ENCODE results near the gene SYCP3.

SYCP3 gene

GRCh38 chr12:101738920-101739665, at the start of gene SYCP3:
Gene SYCP3, minus strand, starts transcription at chr12:101739462. Its CDS starts 1,527 bp downstream, at chr12:101737935.
- DNase-seq = no peak

DNA sequence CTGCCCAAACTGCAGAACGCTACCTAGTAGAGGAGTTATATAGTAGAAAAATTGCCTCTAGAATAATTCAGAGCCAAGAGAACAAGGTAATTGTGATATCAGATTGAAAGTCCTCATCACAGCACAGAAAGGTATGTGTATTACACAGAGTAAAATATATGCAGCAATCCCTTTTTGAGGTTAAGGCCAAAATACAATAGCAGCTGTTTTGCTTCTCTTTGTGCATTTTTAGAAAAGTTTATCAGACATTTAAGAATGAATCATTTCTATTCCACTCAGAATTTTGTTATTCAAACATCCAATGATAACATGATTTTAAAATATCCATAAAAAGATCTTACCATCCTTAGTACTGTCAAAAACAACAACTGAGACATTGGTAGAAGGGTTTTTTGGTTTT, 46.4 kb upstream of the SYCP3 start:
- DNase-seq = no peak

DNA sequence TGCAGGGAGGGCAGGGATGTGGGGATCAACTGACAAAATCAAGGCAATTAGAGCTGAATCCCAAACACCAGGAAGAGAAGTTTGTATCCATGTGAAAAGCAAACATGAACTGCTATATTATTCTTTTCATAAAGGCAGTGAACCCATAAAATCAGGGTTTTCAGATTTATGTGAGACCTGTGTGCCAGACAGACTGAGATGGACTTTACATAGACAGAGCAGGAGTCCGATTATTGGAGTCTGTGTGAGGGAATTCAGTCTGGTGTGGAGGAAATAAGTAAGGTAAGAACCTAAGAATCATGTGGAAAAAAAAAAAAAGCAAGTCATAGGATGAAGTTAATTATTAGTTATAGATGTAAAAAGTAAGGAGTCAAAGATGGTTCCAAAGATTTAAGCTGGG, 45.1 kb upstream of the SYCP3 start:
- no peak for DNase-seq

DNA sequence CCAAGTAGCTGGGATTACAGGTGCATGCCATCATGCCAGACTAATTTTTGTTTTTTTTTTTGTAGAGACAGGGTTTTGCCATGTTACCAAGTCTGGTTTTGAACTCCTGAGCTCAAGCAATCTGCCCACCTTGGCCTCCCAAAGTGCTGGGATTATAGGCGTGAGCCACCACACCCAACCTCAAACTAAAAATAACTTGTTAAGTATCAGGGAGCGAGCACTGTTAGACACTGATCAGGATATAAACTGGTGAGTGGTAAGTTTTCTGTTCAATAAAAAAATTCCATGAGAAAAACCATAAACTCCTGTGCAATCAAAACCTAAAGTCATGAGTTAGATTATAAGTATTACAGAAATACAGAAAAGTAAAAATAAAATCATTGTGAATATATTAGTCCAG, 44.6 kb upstream of the SYCP3 start:
- no peak for DNase-seq

- DNase-seq = no peak
Measured at GRCh38 chr12:101783150-101783549, 43.9 kb upstream of the SYCP3 start.

- no peak for DNase-seq
Measured at GRCh38 chr12:101782273-101782731, 43.0 kb upstream of the SYCP3 start.

DNA sequence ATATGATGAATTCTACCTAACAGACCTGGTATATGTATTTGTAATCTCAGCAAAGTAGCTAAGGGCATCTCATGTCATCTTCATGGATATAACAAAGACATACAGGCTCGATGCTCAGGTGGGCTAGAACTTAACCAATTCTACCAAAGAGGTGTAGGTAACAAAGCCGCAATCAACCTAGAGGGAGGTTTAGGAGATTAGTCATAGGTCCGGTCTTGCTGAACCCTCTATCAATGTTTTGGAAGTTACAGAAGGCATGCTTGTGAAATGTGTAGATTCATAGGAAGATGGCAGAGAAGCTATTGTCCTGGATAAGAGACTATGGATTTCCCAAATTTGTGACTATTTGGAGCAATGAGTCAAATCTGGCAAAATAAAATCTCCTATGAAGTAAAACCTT, 42.6 kb upstream of the SYCP3 start:
- DNase-seq = no peak

DNA sequence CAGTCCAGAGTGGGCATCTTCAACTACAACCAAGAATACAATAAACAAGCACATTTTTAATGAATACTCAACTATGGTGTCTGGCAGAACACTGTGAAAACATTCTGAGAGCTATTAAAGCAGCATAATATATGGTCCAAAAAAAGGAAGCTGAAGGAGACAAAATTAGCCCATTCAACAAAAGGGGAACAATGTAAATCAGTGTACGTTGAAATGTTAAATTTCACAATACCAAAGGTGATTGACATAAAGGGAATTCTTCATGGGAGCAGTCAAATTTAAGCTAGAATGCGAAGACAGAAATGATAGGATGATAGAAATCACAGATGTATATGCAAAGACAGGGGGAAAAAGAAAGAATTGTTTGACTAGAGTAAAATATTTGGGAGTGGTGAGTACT, 41.3 kb upstream of the SYCP3 start:
- DNase-seq = no peak

GRCh38 chr12:101779626-101780025, 40.4 kb upstream of the SYCP3 start:
- DNase-seq = no peak

GRCh38 chr12:101779200-101779599, 39.9 kb upstream of the SYCP3 start:
- DNase-seq = no peak

- no peak for DNase-seq
Measured at GRCh38 chr12:101777978-101778377, 38.7 kb upstream of the SYCP3 start.

DNA sequence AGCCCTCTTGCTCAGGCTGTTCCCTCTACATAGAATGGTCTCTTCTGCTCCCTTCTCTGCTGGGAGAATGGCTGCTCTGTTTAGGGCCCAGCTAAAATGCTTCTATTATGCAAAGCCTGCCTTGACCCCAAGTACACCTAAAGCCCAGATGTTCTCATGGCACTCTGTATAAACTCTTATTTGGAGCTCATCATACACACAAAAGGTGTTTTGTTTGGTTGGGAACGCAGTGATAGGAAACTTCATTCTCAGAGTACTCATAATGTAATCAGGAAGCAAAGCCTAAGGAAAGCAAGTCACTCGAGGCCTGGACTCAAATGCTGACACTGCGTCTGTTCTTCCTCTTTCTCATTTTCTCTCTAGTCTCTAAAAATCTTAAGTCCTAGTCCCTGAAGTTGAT, 38.2 kb upstream of the SYCP3 start:
- DNase-seq = no peak

DNA sequence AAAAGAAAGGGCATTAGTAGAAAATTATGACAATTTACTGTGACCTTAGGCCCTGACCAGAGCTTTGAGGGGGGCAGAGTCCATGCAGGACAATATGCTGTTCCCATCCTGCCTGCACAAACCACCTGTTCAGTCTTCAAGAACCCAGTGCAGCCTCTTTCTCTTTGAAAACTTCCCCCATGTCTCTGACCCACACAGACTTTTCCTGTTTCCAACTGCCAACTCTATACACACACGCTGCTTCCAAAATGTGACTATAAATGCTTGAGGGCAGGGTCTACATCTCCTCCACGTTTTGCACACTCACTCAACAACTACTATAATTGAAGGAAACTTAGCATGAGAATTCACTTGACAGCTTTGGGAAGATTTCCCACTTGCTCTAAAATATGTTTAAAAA, 36.6 kb upstream of the SYCP3 start:
- no peak for DNase-seq

GRCh38 chr12:101773650-101774162, 34.4 kb upstream of the SYCP3 start:
- peak; percentile 23 for DNase-seq

DNA sequence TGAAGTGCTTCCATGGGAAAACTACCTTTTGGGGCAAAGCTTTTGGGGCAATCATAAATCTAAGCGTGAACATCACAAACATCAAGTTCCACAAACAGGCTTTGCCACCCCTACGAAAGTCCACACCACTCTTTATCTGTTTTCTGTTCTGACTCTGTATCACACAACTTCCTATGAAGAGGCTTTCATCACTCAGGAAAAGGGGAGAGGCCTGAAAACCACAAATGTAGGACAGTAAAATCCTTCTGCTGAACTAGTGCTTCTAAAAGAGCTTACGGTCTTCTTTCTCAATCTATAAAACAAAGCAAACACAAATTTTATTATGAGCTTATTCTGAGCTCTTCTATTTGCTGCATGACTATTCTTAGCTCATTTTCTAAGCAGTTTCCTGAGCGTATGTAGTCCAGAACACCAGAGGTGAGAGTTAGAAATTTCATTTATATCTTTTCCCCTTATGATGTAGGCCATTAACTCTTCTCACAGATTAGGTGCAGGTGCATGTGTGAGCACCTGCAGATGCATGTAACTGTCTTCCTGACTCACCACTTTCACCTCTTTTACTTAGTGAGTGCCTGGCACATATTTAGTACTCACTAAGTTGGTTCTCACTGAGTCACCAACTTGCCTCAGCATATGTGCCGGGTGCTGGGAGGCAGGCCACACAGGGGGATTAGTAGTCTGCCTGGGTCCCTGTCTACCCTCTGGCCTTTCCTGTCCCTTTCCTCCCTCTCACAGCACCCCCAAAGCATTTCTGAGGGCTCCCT, 32.9 kb upstream of the SYCP3 start:
- no peak for DNase-seq

- DNase-seq = no peak
Measured at GRCh38 chr12:101769865-101770264, 30.6 kb upstream of the SYCP3 start.

GRCh38 chr12:101768781-101769180, 29.5 kb upstream of the SYCP3 start:
- no peak for DNase-seq

GRCh38 chr12:101767537-101767936, 28.3 kb upstream of the SYCP3 start:
- DNase-seq = no peak

DNA sequence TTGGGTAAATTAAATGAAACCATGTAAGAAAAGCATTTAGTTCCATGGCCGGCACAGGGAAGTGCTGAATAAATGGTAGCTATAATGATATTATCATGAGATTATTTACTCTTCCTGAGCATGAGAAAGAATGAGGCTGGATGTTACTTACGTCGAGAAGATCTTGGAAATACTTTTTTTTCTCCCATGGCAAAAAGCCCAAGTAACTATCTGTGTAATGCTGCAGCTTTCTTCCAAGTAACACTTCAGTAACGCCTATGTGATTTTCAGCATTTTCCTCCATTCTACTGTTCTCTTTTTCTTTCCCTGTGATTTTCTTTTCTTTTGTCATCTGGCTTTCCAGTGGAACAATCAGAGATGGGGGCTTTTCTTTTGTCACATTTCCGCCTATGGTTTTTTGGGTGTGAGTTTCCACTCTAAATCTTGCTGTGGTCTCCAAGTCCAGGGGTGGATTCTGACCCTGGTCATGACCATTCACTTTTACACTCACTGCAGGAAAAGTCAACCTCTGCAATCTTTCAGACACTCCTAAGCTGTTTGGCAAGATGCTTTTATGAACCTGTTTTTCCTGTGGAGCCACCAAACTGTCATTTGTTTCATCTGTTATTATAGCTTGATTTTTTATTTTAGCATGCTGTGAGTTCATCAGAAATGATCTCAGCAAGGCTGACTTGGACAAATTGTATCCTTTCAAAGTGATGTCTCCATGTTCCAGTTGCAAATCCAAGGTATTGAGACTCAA, 25.0 kb upstream of the SYCP3 start:
- no peak for DNase-seq

GRCh38 chr12:101763246-101763931, 24.1 kb upstream of the SYCP3 start:
- no peak for DNase-seq

- no peak for DNase-seq
Measured at GRCh38 chr12:101761781-101762180, 22.5 kb upstream of the SYCP3 start.

DNA sequence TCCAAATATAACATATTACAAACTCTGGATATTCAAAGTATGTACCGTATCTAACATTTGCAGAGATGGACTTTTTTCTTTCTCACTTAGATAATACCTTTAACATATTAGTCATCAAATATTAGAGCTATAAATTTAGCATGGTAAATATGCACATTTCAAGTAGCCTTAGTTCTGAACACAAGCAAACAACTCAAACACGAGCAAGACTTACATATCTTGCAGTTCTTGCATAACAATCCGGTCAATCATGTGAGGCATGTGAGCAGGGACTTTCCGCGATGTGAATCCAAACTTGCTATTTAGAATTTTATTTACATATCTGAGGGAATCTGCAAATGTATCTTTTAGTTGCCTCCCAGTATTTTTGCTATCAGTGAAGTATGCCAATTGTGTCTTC, 22.1 kb upstream of the SYCP3 start:
- DNase-seq = no peak
